ENCODE measurements around the gene ABHD16A.
A peak's percentile ranks its signal among the peaks of the same experiment; 100 is the strongest.

The ABHD16A gene

GRCh38 chr6:31658983-31659648, 44.0 kb downstream of the ABHD16A start:
- in situ Hi-C loops (cut with HindIII; ENCODE audit: low sequenced_read_pairs): no loop called here
- no peak for DNase-seq (ENCODE audit: low read depth)
- peak overlapping the region; percentile 87 for H3K4me3 ChIP-seq (ENCODE audit: low read depth, low read length)
- no peak for TF ChIP-seq CTCF (IDR thresholded peaks at IDR 0.05; ENCODE audit: low read depth, low read length, missing control alignments)

DNA sequence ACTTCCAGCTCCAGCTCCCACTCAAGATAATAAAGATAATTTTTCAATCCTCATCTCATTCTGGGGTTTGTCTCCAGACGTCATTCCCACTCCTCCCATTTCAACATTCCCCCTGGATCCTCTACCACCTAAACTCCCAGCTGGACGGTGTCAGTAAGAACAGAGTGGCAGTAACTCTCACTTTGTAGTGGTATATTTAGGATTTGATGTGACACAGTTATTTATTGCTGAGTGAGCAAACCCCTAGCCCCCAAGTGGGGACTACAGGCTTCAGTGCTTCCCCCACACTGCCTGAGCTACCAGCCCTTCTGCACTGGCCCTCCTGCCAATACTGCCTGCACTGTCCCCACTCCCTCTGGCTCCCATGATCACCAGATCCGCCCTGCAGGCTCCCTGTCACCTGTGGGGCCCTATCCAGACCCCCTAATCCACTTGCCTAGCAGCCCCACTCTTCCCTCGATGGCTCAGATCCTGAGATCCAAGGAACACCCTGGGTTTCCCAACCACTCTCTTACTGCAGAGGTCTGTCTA, 44.9 kb downstream of the ABHD16A start:
- no peak for DNase-seq (ENCODE audit: low read depth)
- in situ Hi-C loops (cut with HindIII; ENCODE audit: low sequenced_read_pairs): no loop called here
- no peak overlapping the region for H3K4me3 ChIP-seq (ENCODE audit: low read depth, low read length)
- TF ChIP-seq CTCF (IDR thresholded peaks at IDR 0.05; ENCODE audit: low read depth, low read length, missing control alignments): no peak

DNA sequence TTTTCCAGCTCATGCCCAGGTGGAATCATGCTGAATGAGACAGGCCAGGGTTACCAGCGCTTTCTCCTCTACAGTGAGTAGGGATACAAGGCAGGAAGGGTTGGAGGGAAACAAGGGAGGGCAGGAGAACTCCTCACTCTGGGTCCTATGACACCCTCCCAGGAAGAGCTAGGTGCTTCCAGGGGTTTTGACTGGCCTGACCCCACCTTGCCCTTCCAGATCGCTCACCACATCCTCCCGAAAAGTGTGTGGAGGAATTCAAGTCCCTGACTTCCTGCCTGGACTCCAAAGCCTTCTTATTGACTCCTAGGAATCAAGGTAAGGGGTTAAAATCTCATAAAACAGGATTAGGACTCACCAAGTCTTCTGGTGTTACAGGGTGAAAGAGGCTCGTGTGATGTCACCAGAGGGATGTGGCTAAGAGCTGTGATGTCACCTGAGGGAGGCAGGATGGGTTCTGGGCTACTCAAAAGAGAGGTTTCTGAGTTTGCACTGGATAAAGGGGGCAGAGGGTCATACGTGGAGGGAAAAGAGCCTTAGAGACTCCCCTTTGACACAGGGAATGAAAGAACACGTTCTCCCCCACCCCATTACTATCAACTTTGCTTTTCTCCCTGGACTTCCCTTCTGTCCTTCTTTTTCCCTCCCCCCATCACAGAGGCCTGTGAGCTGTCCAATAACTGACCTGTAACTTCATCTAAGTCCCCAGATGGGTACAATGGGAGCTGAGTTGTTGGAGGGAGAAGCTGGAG, 45.5 kb downstream of the ABHD16A start:
- no peak for DNase-seq (ENCODE audit: low read depth)
- in situ Hi-C loops (cut with HindIII; ENCODE audit: low sequenced_read_pairs): no loop called here
- H3K4me3 ChIP-seq (ENCODE audit: low read depth, low read length): no peak overlapping the region
- no peak for TF ChIP-seq CTCF (IDR thresholded peaks at IDR 0.05; ENCODE audit: low read depth, low read length, missing control alignments)

- no peak for DNase-seq (ENCODE audit: low read depth)
- H3K4me3 ChIP-seq (ENCODE audit: low read depth, low read length): no peak within 1 kb of the TSS
- in situ Hi-C loops (cut with HindIII; ENCODE audit: low sequenced_read_pairs): no loop called here
- no peak for TF ChIP-seq CTCF (IDR thresholded peaks at IDR 0.05; ENCODE audit: low read depth, low read length, missing control alignments)
These were observed 47.5 kb downstream of the ABHD16A start, which contains the start of gene APOM for GRCh38 chr6:31655349-31656237. TSS of gene APOM (plus strand) at chr6:31655894. CDS start at chr6:31655967, 73 bp downstream.

GRCh38 chr6:31654574-31655348, 48.4 kb downstream of the ABHD16A start:
- no peak for DNase-seq (ENCODE audit: low read depth)
- no peak for TF ChIP-seq CTCF (IDR thresholded peaks at IDR 0.05; ENCODE audit: low read depth, low read length, missing control alignments)
- in situ Hi-C loops (cut with HindIII; ENCODE audit: low sequenced_read_pairs): no loop called here
- no peak overlapping the region for H3K4me3 ChIP-seq (ENCODE audit: low read depth, low read length)

Measured in astrocyte of the cerebellum (primary cell).